Endothelial cell of umbilical vein (primary cell): ENCODE data around the gene MRPL58. TPM values are rescaled to one million over a fixed set of nuclear protein-coding genes. Genes with fewer than 3 reads are reported as not detected.

Source experiments
- BruUV-seq: library from RNA; stranded (reverse); fragments of 400-500 nt; replicated peaks from 2 replicates; lab custom pipeline; 2021; lab: Mats Ljungman, UMichigan
- CTCF ChIA-PET: fragments of 300-600, 350-600 bp; sonication (Branson Sonifier 250); formaldehyde crosslinking; loops from one replicate; lab custom pipeline; 2021; ENCODE audit warnings: antibody characterized with exemption, inconsistent platforms; lab: Charles Lee
- POLR2A ChIA-PET: fragments of 300-600, 350-600 bp; sonication (Branson Sonifier 250); formaldehyde crosslinking; loops from one replicate; lab custom pipeline; 2021; ENCODE audit warnings: antibody characterized with exemption, inconsistent platforms; lab: Charles Lee
- DNase-seq: peaks from one replicate; pipeline ENCODE4 v3.0.0-alpha.2; 2011; ENCODE audit warnings: low read depth, low spot score
- FAIRE-seq: peaks from 2 replicates; lab custom pipeline; 2011; peaks lifted over from hg19 to GRCh38; lab: Jason Lieb, UNC
- H2AFZ ChIP-seq: 2 replicates; pipeline ENCODE4 v1.6.0; 2012; ENCODE audit warnings: low read depth, low read length, control low read depth, inconsistent platforms
- H3K27ac ChIP-seq: 2 replicates; pipeline ENCODE4 v1.5.1; 2011; ENCODE audit warnings: low read depth, mild to moderate bottlenecking, control low read depth, low read length, moderate library complexity; ENCODE audit not compliant: insufficient read depth
- H3K27me3 ChIP-seq, 2 experiments: 2 replicates each; pipeline versions ENCODE4 v1.6.0 to v1.6.1; 2011; ENCODE audit warnings: low read length in 2 of 2, mixed read lengths in 1 of 2; ENCODE audit not compliant: control insufficient read depth in 2 of 2, insufficient read depth in 2 of 2
- H3K36me3 ChIP-seq, 2 experiments: 2 replicates in 1 of 2; 3 replicates in 1 of 2; pipeline ENCODE4 v1.5.1; 2011; ENCODE audit warnings: low read length in 2 of 2, mild to moderate bottlenecking in 1 of 2, moderate library complexity in 1 of 2; ENCODE audit not compliant: control insufficient read depth in 2 of 2, insufficient read depth in 2 of 2; ENCODE audit errors: extremely low read depth in 1 of 2
- H3K4me1 ChIP-seq: 3 replicates; pipeline ENCODE4 v1.5.1; 2011; ENCODE audit warnings: mild to moderate bottlenecking, low read length; ENCODE audit not compliant: control insufficient read depth, insufficient read depth; ENCODE audit errors: extremely low read depth
- H3K4me2 ChIP-seq: 2 replicates; pipeline ENCODE4 v1.6.1; 2011; ENCODE audit warnings: low read length, control low read depth, mixed read lengths; ENCODE audit not compliant: insufficient read depth
- H3K4me3 ChIP-seq, 3 experiments: fragments of 200-600 bp in 1 of 3; sonication (generic), shearing (Covaris generic) in 1 of 3; replicated peaks in 1 of 3; 2 replicates each; pipeline ENCODE4 v1.5.1; 2011 to 2016; ENCODE audit warnings: control low read depth in 3 of 3, low read length in 3 of 3, mild to moderate bottlenecking in 2 of 3, inconsistent platforms in 1 of 3, low read depth in 1 of 3, moderate library complexity in 1 of 3; ENCODE audit not compliant: insufficient read depth in 1 of 3
- H3K79me2 ChIP-seq: 2 replicates; pipeline ENCODE4 v1.6.0; 2012; ENCODE audit warnings: low read length, inconsistent platforms; ENCODE audit not compliant: control insufficient read depth, insufficient read depth
- H3K9ac ChIP-seq: replicated peaks from 2 replicates; pipeline ENCODE3; 2011; ENCODE audit warnings: low read length, control low read depth; ENCODE audit not compliant: insufficient read depth; ENCODE audit errors: extremely low read depth
- H3K9me1 ChIP-seq: replicated peaks from 3 replicates; pipeline ENCODE4 v1.6.0; 2011; ENCODE audit warnings: mild to moderate bottlenecking, low read length; ENCODE audit not compliant: control insufficient read depth, insufficient read depth; ENCODE audit errors: extremely low read depth
- H3K9me3 ChIP-seq: replicated peaks from 2 replicates; pipeline ENCODE4 v1.5.1; 2012; ENCODE audit warnings: low read length, inconsistent platforms; ENCODE audit not compliant: control insufficient read depth, insufficient read depth
- H4K20me1 ChIP-seq: replicated peaks from 2 replicates; pipeline ENCODE3; 2011; ENCODE audit warnings: mild to moderate bottlenecking, low read length; ENCODE audit not compliant: control insufficient read depth, insufficient read depth; ENCODE audit errors: extremely low read depth
- CTCF ChIP-seq, 2 donors: IDR thresholded peaks; 1 replicate in 1 of 2; 2 replicates in 1 of 2; pipeline ENCODE4 v1.5.1; 2011; ENCODE audit warnings: low read length in 2 of 2, mild to moderate bottlenecking in 2 of 2, moderate library complexity in 2 of 2, control low read depth in 1 of 2, inconsistent platforms in 1 of 2, low read depth in 1 of 2; ENCODE audit not compliant: insufficient read depth in 1 of 2; ENCODE audit errors: extremely low read depth in 1 of 2
- EZH2 ChIP-seq: IDR thresholded peaks from 2 replicates; pipeline ENCODE4 v1.6.1; 2012; ENCODE audit warnings: borderline replicate concordance, low read depth, mild to moderate bottlenecking, moderate library complexity, low read length, inconsistent platforms; ENCODE audit not compliant: severe bottlenecking
- FOS ChIP-seq: IDR thresholded peaks from 2 replicates; pipeline ENCODE4 v1.6.1; 2011; ENCODE audit warnings: mild to moderate bottlenecking, low read length, moderate library complexity, borderline replicate concordance; ENCODE audit not compliant: insufficient read depth
- GATA2 ChIP-seq: IDR thresholded peaks from 2 replicates; pipeline ENCODE4 v1.7.0; 2011; ENCODE audit warnings: low read depth, mild to moderate bottlenecking, moderate library complexity, mixed read lengths, low read length; ENCODE audit not compliant: insufficient read length, insufficient read depth
- JUN ChIP-seq: IDR thresholded peaks from 2 replicates; pipeline ENCODE4 v1.6.1; 2011; ENCODE audit warnings: borderline replicate concordance, low read depth; ENCODE audit not compliant: insufficient read length, insufficient read depth
- MYC ChIP-seq: IDR thresholded peaks from one replicate; pipeline ENCODE4 v1.6.1; 2011; ENCODE audit warnings: mild to moderate bottlenecking, low read depth, low read length
- POLR2A ChIP-seq: IDR thresholded peaks from 2 replicates; pipeline ENCODE4 v1.6.1; 2012; ENCODE audit warnings: low read depth, mild to moderate bottlenecking, control low read depth, low read length
- POLR2AphosphoS5 ChIP-seq: IDR thresholded peaks from 2 replicates; pipeline ENCODE4 v1.6.1; 2012; ENCODE audit warnings: low read depth, mild to moderate bottlenecking, control low read depth, low read length, moderate library complexity; ENCODE audit not compliant: insufficient read depth
- dilution Hi-C: fragments of 300-500 bp; cut with MboI; formaldehyde crosslinking; loops from one replicate; pipeline ENCODE4 v1.15.0; 2019; ENCODE audit warnings: low sequenced_read_pairs; ENCODE audit not compliant: extremely low pct_ligation_motif_present
- intact Hi-C: fragments of 100-400 bp; cut with micrococcal nuclease; formaldehyde crosslinking; loops from one replicate; pipeline ENCODE4 v1.10.0; 2022
- polyA plus RNA-seq, 4 experiments: library from polyadenylated mRNA; depleted of rRNA in 3 of 4; stranded (reverse) in 3 of 4; unstranded in 1 of 4; fragments of >200 nt; gene quantifications; 2 replicates each; pipeline versions ENCODE4 v1.2.1 to v1.2.3, GENCODE V29; 2011 to 2012; ENCODE audit warnings: missing spikeins in 1 of 4
- total RNA-seq: library from RNA; stranded (reverse); gene quantifications from 2 replicates; pipeline ENCODE4 v1.2.3, GENCODE V29; 2021
- TF ChIP-seq, protein P1 (sequence below): IDR thresholded peaks from 2 replicates; pipeline ENCODE4 v1.6.1; 2011; ENCODE audit not compliant: insufficient read depth, insufficient read length

MRPL58 gene
- total and polyA plus RNA-seq, 2 donors (not counting 3 experiments of a cell fraction or from before 2014, with no cell fraction given): 38.0 to 43.7 TPM

DNA sequence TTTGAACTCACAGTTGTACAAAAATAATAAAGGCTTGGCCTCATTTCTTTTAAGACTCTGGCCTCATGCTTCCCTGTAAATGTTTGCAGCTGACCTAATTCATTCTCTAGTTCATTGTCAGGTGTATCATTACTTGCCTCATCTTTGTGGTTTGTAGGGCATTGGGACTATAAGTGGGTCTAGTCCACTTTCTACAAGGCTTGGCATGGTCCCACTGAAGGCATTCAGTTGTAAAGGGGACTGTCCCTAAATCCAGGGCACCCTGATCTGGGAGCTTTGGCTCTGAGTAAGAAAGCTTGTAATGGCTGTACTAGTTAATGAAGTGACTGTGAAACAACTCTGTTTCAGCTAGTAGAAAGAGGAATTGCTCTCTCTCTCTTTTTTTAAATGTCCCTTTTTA lies 37.2 kb downstream of the MRPL58 start:
- TF ChIP-seq POLR2A (no peak), GATA2 (no peak), MYC (no peak), CTCF (IDR thresholded peaks at IDR 0.05; ENCODE audit: extremely low read depth in 1 of 2, insufficient read depth in 1 of 2, low read depth in 1 of 2, low read length in 2 of 2) (no peak), JUN (no peak), EZH2 (no peak), POLR2AphosphoS5 (no peak), FOS (no peak)
- TF ChIP-seq, protein P1, sequence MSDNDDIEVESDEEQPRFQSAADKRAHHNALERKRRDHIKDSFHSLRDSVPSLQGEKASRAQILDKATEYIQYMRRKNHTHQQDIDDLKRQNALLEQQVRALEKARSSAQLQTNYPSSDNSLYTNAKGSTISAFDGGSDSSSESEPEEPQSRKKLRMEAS: no peak
- dilution Hi-C loops: no loop called here
- DNase-seq (no peak), FAIRE-seq (no peak)
- H3K4me2 ChIP-seq: no peak overlapping the region
- no peaks in the 10 kb centered on the region for H3K27me3 ChIP-seq
- peaks cover 6 to 10% of the 10 kb centered on the region in 2 experiments for H3K36me3 ChIP-seq
- H3K9ac ChIP-seq: no peak overlapping the region
- H3K79me2 ChIP-seq: peaks cover 8% of the 10 kb centered on the region
- H3K9me3 ChIP-seq: no peaks in the 10 kb centered on the region
- CTCF ChIA-PET: interaction anchor here (1.5 to 2.7 kb wide), 5 partner anchors 11 to 92 kb away, joined by 3 to 13 read pairs (median 6); no protein-coding TSS in a partner anchor
- intact Hi-C loops: loop anchor here (5.0 to 10.0 kb wide), 3 partner anchors 58 to 465 kb away; partner anchors contain the start of genes ARMC7, CASKIN2, SUMO2 and TSEN54
- no peak overlapping the region for H3K4me3 ChIP-seq
- H2AFZ ChIP-seq: no peak overlapping the region
- POLR2A ChIA-PET: no interaction called here
- H3K9me1 ChIP-seq: no peaks in the 10 kb centered on the region
- H3K4me1 ChIP-seq: peaks cover 13% of the 10 kb centered on the region
- H4K20me1 ChIP-seq: no peaks in the 10 kb centered on the region
- no peak overlapping the region for H3K27ac ChIP-seq
- no TSS peak for BruUV-seq
